Adrenal gland (tissue), 12 donors: ENCODE data around the gene REPS1. TPM values are rescaled to one million over a fixed set of nuclear protein-coding genes. Genes with fewer than 3 reads are reported as not detected.

Source experiments
- DNase-seq, 7 donors: peaks; one replicate each; pipeline ENCODE4 v3.0.0-alpha.2; 2019 to 2020
- H3K27ac ChIP-seq, 5 donors: fragments of 200-600 bp; sonication (generic) in 4 of 5; 1 replicate in 3 of 5; 2 replicates in 2 of 5; pipeline versions ENCODE4 v1.5.1 to v1.8.0; 2016 to 2020; ENCODE audit warnings: mild to moderate bottlenecking in 1 of 5
- H3K27me3 ChIP-seq: fragments of 200-600 bp; 2 replicates; pipeline ENCODE4 v1.8.0; 2021
- H3K36me3 ChIP-seq, 2 donors: fragments of 200-600 bp; replicated peaks in 1 of 2; 1 replicate in 1 of 2; 2 replicates in 1 of 2; pipeline versions ENCODE4 v1.5.1 to v1.8.0; 2018 to 2022
- H3K4me1 ChIP-seq, 2 donors: fragments of 200-600 bp; replicated peaks in 1 of 2; 1 replicate in 1 of 2; 2 replicates in 1 of 2; pipeline versions ENCODE4 v1.5.1 to v1.8.0; 2018 to 2021
- H3K4me3 ChIP-seq, 4 donors: fragments of 200-600 bp; sonication (generic) in 3 of 4; one replicate each; pipeline ENCODE4 v1.5.1; 2016 to 2018
- H3K9me3 ChIP-seq, 3 donors: fragments of 200-600 bp; sonication (generic) in 1 of 3; replicated peaks in 1 of 3; 1 replicate in 2 of 3; 2 replicates in 1 of 3; pipeline versions ENCODE4 v1.5.1 to v1.8.0; 2016 to 2021
- POLR2A ChIP-seq, 2 donors: fragments of 450-650 bp; IDR thresholded peaks; one replicate each; pipeline ENCODE4 v1.6.1; 2017; ENCODE audit warnings: antibody characterized with exemption in 2 of 2, mild to moderate bottlenecking in 2 of 2, moderate library complexity in 1 of 2
- WGBS, 4 donors: extraction: QIAGEN DNeasy Blood & Tissue Kit in 2 of 4; methylation state at CpG; one replicate each; pipeline versions ENCODE4 v1.1.5 to v1.1.7; 2013 to 2017; 5-methylcytosine and 5-hydroxymethylcytosine counted together
- intact Hi-C, 2 donors: fragments of 100-400 bp; cut with DNase I; formaldehyde crosslinking; loops; one replicate each; pipeline versions ENCODE4 v1.14.1 to v1.15.0; 2022 to 2023
- polyA plus RNA-seq, 3 donors: library from polyadenylated mRNA; stranded (reverse); fragments of 200-250 nt in 2 of 3; fragments of 350-450 nt in 1 of 3; fragmentation: Illumina TruSeq in 1 of 3; extraction: RNeasy Lipid Tissue Mini Kit (QIAGEN cat#74804) in 1 of 3; gene quantifications; one replicate each; pipeline ENCODE4 v1.2.3, GENCODE V29; 2013 to 2014
- total RNA-seq, 9 donors: library from RNA; depleted of rRNA in 4 of 9; stranded (reverse); fragments of >200 nt in 4 of 9; fragments of 120-200 nt in 1 of 9; fragmentation: NEBNext Ultra II Directional in 1 of 9; extraction: Animal tissue kit (Norgen Biotek cat#: 25700) in 1 of 9; gene quantifications; one replicate each; pipeline versions ENCODE4 v1.1.0 to v1.2.4, GENCODE V29; 2013 to 2023
- TF ChIP-seq, protein P1 (sequence below), 6 experiments: fragments of 450-650 bp in 4 of 6; fragments of 200-600 bp in 2 of 6; sonication (generic) in 1 of 6; IDR thresholded peaks; 1 replicate in 5 of 6; 2 replicates in 1 of 6; pipeline versions ENCODE4 v1.5.1 to v1.8.0; 2016 to 2021; ENCODE audit warnings: antibody characterized with exemption in 6 of 6, mild to moderate bottlenecking in 2 of 6, moderate library complexity in 1 of 6
- donor health status: healthy with polysubstance abuse.
- donor health status: Bipolar disorder and iron deficiency.
- donor health status: DM: yes; HTN: yes; CAD: no.
- donor health status: DM: no; HTN: no; CAD: no.
- donor health status: DM: no; HTN: no; CAD: no.
- donor health status: DM: yes; HTN: yes; CAD: no.

Gene REPS1
- total and polyA plus RNA-seq, 12 donors = 19.1 to 36.8 (median 26.4) TPM

- H3K36me3 ChIP-seq = no peaks in the 10 kb centered on the region
- TF ChIP-seq, protein P1, sequence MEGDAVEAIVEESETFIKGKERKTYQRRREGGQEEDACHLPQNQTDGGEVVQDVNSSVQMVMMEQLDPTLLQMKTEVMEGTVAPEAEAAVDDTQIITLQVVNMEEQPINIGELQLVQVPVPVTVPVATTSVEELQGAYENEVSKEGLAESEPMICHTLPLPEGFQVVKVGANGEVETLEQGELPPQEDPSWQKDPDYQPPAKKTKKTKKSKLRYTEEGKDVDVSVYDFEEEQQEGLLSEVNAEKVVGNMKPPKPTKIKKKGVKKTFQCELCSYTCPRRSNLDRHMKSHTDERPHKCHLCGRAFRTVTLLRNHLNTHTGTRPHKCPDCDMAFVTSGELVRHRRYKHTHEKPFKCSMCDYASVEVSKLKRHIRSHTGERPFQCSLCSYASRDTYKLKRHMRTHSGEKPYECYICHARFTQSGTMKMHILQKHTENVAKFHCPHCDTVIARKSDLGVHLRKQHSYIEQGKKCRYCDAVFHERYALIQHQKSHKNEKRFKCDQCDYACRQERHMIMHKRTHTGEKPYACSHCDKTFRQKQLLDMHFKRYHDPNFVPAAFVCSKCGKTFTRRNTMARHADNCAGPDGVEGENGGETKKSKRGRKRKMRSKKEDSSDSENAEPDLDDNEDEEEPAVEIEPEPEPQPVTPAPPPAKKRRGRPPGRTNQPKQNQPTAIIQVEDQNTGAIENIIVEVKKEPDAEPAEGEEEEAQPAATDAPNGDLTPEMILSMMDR (IDR thresholded peaks at IDR 0.05) = no peak
- TF ChIP-seq POLR2A (IDR thresholded peaks at IDR 0.05) = no peak
- no peak overlapping the region for H3K4me3 ChIP-seq
- no peaks in the 10 kb centered on the region for H3K9me3 ChIP-seq
- intact Hi-C loops = no loop called here
- no peak overlapping the region for H3K27ac ChIP-seq
- 94 to 98% (median 96%) methylated on average over 3 of the region's 3 CpGs for WGBS, 4 donors
- H3K27me3 ChIP-seq = no peaks in the 10 kb centered on the region
- DNase-seq = no peak
- H3K4me1 ChIP-seq = peaks cover 0 to 5% of the 10 kb centered on the region in 2 donors
Measured at GRCh38 chr6:139020689-139021088, 32.6 kb upstream of the REPS1 start.

DNA sequence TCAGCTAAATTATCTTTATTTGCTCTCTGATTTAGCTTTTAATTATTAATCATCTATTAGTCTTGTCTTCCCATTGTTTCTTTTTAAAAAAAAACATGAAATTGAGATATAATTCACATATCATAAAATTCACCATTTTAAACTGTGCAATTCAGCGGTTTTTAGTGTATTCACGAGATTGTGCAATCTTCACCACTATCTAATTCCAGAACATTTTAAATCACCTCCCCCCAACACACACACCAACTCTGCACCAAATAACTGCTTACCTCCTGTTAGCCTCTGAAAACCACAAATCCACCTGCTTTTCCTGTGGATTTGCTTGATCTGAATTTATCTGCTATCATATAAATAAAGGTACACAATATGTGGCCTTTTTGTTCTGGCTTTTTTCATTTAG is 31.7 kb upstream of the REPS1 start:
- Histone ChIP-seq H3K36me3 (no peaks in the 10 kb centered on the region), H3K9me3 (no peaks in the 10 kb centered on the region), H3K27me3 (no peaks in the 10 kb centered on the region), H3K27ac (no peak overlapping the region), H3K4me1 (peaks cover 0 to 5% of the 10 kb centered on the region in 2 donors), H3K4me3 (no peak overlapping the region)
- DNase-seq = no peak
- 86 to 97% (median 93%) methylated on average over 2 of the region's 2 CpGs for WGBS, 4 donors
- TF ChIP-seq, protein P1 (IDR thresholded peaks at IDR 0.05) = no peak
- no peak for TF ChIP-seq POLR2A (IDR thresholded peaks at IDR 0.05)
- intact Hi-C loops = no loop called here

DNA sequence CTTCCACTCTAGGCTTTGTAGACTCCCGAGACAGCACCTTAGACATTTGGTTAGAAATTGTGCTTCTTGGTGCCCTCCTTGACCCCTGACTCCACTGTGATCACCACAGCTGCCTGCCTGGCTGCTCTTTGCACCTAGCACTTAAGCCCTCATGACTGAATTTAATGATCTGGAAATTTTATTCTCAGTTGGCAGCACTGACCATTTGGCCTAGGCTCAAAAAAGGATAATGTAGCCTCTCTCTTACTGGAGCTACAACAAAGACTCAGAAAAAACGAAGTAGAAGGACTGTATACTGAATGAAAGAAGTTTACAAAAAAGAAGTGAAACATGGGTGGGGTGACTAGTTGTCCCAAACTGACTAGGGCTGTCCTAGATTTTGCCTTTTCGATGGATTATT is 29.2 kb upstream of the REPS1 start:
- Histone ChIP-seq H3K9me3 (no peaks in the 10 kb centered on the region), H3K4me1 (peaks cover 0 to 5% of the 10 kb centered on the region in 2 donors), H3K4me3 (no peak overlapping the region), H3K36me3 (no peaks in the 10 kb centered on the region), H3K27ac (no peak overlapping the region), H3K27me3 (peaks cover 4% of the 10 kb centered on the region)
- TF ChIP-seq, protein P1 (IDR thresholded peaks at IDR 0.05) = no peak
- TF ChIP-seq POLR2A (IDR thresholded peaks at IDR 0.05) = no peak
- intact Hi-C loops = no loop called here
- DNase-seq = no peak
- WGBS, 4 donors = 52 to 61% (median 56%) methylated on average over 3 of the region's 3 CpGs

GRCh38 chr6:139016337-139017213 is 28.5 kb upstream of the REPS1 start:
- intact Hi-C loops = no loop called here
- Histone ChIP-seq H3K27me3 (peaks cover 4% of the 10 kb centered on the region), H3K9me3 (no peaks in the 10 kb centered on the region), H3K36me3 (no peaks in the 10 kb centered on the region), H3K27ac (no peak overlapping the region), H3K4me1 (peaks cover 0 to 5% of the 10 kb centered on the region in 2 donors), H3K4me3 (no peak overlapping the region)
- DNase-seq = no peak
- WGBS, 4 donors = 71 to 77% (median 77%) methylated on average over 7 of the region's 7 CpGs
- TF ChIP-seq POLR2A (IDR thresholded peaks at IDR 0.05) = no peak
- TF ChIP-seq, protein P1 (IDR thresholded peaks at IDR 0.05) = no peak
